ENCODE results near the gene TBKBP1.

The TBKBP1 gene

GRCh38 chr17:47727704-47728036, 33.7 kb downstream of the TBKBP1 start:
- H3K4me3 ChIP-seq (ENCODE audit: low read depth, low read length) = no peak overlapping the region
- DNase-seq (ENCODE audit: low read depth) = no peak
- no peak for TF ChIP-seq CTCF (conservative IDR thresholded peaks at IDR 0.05; ENCODE audit: low read depth, low read length)

- TF ChIP-seq CTCF (conservative IDR thresholded peaks at IDR 0.05; ENCODE audit: low read depth, low read length) = no peak
- DNase-seq (ENCODE audit: low read depth) = no peak
- no peak overlapping the region for H3K4me3 ChIP-seq (ENCODE audit: low read depth, low read length)
Measured at GRCh38 chr17:47728214-47728877, 34.4 kb downstream of the TBKBP1 start.

- TF ChIP-seq CTCF (conservative IDR thresholded peaks at IDR 0.05; ENCODE audit: low read depth, low read length) = no peak
- H3K4me3 ChIP-seq (ENCODE audit: low read depth, low read length) = no peak overlapping the region
- no peak for DNase-seq (ENCODE audit: low read depth)
Measured at GRCh38 chr17:47729476-47729875, 35.5 kb downstream of the TBKBP1 start.

- no peak for TF ChIP-seq CTCF (conservative IDR thresholded peaks at IDR 0.05; ENCODE audit: low read depth, low read length)
- H3K4me3 ChIP-seq (ENCODE audit: low read depth, low read length) = no peak overlapping the region
- no peak for DNase-seq (ENCODE audit: low read depth)
Measured at GRCh38 chr17:47730681-47731080, 36.7 kb downstream of the TBKBP1 start.

GRCh38 chr17:47731396-47731795, 37.4 kb downstream of the TBKBP1 start:
- TF ChIP-seq CTCF (conservative IDR thresholded peaks at IDR 0.05; ENCODE audit: low read depth, low read length) = no peak
- no peak for DNase-seq (ENCODE audit: low read depth)
- H3K4me3 ChIP-seq (ENCODE audit: low read depth, low read length) = no peak overlapping the region

GRCh38 chr17:47732399-47733046, 38.6 kb downstream of the TBKBP1 start:
- no peak for TF ChIP-seq CTCF (conservative IDR thresholded peaks at IDR 0.05; ENCODE audit: low read depth, low read length)
- H3K4me3 ChIP-seq (ENCODE audit: low read depth, low read length) = no peak overlapping the region
- DNase-seq (ENCODE audit: low read depth) = no peak

Measured in choroid plexus epithelial cell (primary cell).